T-helper 17 cell (primary cell): ENCODE measurements around the gene BRICD5. TPM values are rescaled to one million over a fixed set of nuclear protein-coding genes. Genes with fewer than 3 reads are reported as not detected.

Experiments
- ATAC-seq: fragments of 150-1000 bp; cut with Tn5 transposase; 2 replicates; pipeline ENCODE4 v1.10.0; 2021; ENCODE audit warnings: mild to moderate bottlenecking, moderate library complexity
- DNase-seq, 3 donors: peaks; one replicate each; pipeline versions ENCODE4 v3.0.0 to v3.0.0-alpha.2; 2020 to 2021
- H3K9me3 ChIP-seq: one replicate; pipeline ENCODE4 v1.7.0; 2013; ENCODE audit warnings: low read length, mild to moderate bottlenecking; ENCODE audit not compliant: control insufficient read depth, poor library complexity, severe bottlenecking
- H3K27ac Mint-ChIP-seq: one replicate; pipeline ENCODE4 v1.8.0; 2022; ENCODE audit warnings: mild to moderate bottlenecking, moderate library complexity, mixed read lengths
- H3K27me3 Mint-ChIP-seq: one replicate; pipeline ENCODE4 v1.8.0; 2022; ENCODE audit warnings: mixed read lengths
- H3K36me3 Mint-ChIP-seq: one replicate; pipeline ENCODE4 v1.8.0; 2022; ENCODE audit warnings: low read depth, mixed read lengths
- H3K4me1 Mint-ChIP-seq: one replicate; pipeline ENCODE4 v1.8.0; 2022; ENCODE audit warnings: mild to moderate bottlenecking, mixed read lengths
- H3K4me3 Mint-ChIP-seq: one replicate; pipeline ENCODE4 v1.8.0; 2022; ENCODE audit warnings: mild to moderate bottlenecking, moderate library complexity, mixed read lengths
- total RNA-seq, 4 donors: library from RNA in 2 of 4; stranded (reverse) in 2 of 4; gene quantifications; one replicate each; pipeline ENCODE4 v1.2.3 and lab custom pipeline; 2022 to 2026

The BRICD5 gene
- total RNA-seq, 2 donors from 2014 or later: 2.6 to 4.0 TPM

- H3K27me3 Mint-ChIP-seq: peaks cover 29% of the 10 kb centered on the region
- ATAC-seq (peak; percentile 55), DNase-seq (peak in 1 of 3 donors; percentile 19)
- H3K27ac Mint-ChIP-seq: no peak within 1 kb of the TSS
- no peaks in the 10 kb centered on the region for H3K36me3 Mint-ChIP-seq
- H3K9me3 ChIP-seq: no peaks in the 10 kb centered on the region
- H3K4me3 Mint-ChIP-seq: peak within 1 kb of the TSS; percentile 65
- H3K4me1 Mint-ChIP-seq: peaks cover 6% of the 10 kb centered on the region
These were observed 14.3 kb downstream of the BRICD5 start, which contains the start of gene CASKIN1 for GRCh38 chr16:2196162-2196980. CASKIN1 (minus strand) TSS chr16:2196605; CDS start chr16:2196432, 173 bp downstream.

GRCh38 chr16:2195322-2196161, 15.1 kb downstream of the BRICD5 start:
- Mint-ChIP-seq H3K27me3 (peaks cover 29% of the 10 kb centered on the region), H3K36me3 (no peaks in the 10 kb centered on the region), H3K27ac (no peak overlapping the region), H3K4me1 (peaks cover 6% of the 10 kb centered on the region), H3K4me3 (peak overlapping the region; percentile 57)
- peak; percentile 34 for ATAC-seq
- no peak for DNase-seq
- H3K9me3 ChIP-seq: no peaks in the 10 kb centered on the region

- DNase-seq: peak in 1 of 3 donors; percentile 23
- H3K36me3 Mint-ChIP-seq: no peaks in the 10 kb centered on the region
- H3K27ac Mint-ChIP-seq: no peak overlapping the region
- peak overlapping the region; percentile 63 for H3K4me3 Mint-ChIP-seq
- H3K9me3 ChIP-seq: no peaks in the 10 kb centered on the region
- H3K4me1 Mint-ChIP-seq: peaks cover 6% of the 10 kb centered on the region
- peaks cover 29% of the 10 kb centered on the region for H3K27me3 Mint-ChIP-seq
- peak; percentile 73 for ATAC-seq
These were observed 15.8 kb downstream of the BRICD5 start for GRCh38 chr16:2194852-2195321.

- Mint-ChIP-seq H3K27ac (no peak overlapping the region), H3K27me3 (peaks cover 29% of the 10 kb centered on the region), H3K36me3 (no peaks in the 10 kb centered on the region), H3K4me1 (peaks cover 6% of the 10 kb centered on the region), H3K4me3 (peak overlapping the region; percentile 63)
- ATAC-seq (no peak), DNase-seq (no peak)
- H3K9me3 ChIP-seq: no peaks in the 10 kb centered on the region
These were observed 16.4 kb downstream of the BRICD5 start for GRCh38 chr16:2194166-2194834.

- H3K27ac Mint-ChIP-seq: no peak overlapping the region
- ATAC-seq (no peak), DNase-seq (no peak)
- H3K4me3 Mint-ChIP-seq: no peak overlapping the region
- H3K4me1 Mint-ChIP-seq: peaks cover 4% of the 10 kb centered on the region
- H3K27me3 Mint-ChIP-seq: peaks cover 10% of the 10 kb centered on the region
- H3K9me3 ChIP-seq: no peaks in the 10 kb centered on the region
- no peaks in the 10 kb centered on the region for H3K36me3 Mint-ChIP-seq
These were observed 19.3 kb downstream of the BRICD5 start for GRCh38 chr16:2191446-2191706.

- H3K27ac Mint-ChIP-seq: no peak overlapping the region
- DNase-seq (no peak), ATAC-seq (no peak)
- no peaks in the 10 kb centered on the region for H3K9me3 ChIP-seq
- H3K36me3 Mint-ChIP-seq: no peaks in the 10 kb centered on the region
- peaks cover 4% of the 10 kb centered on the region for H3K4me1 Mint-ChIP-seq
- no peak overlapping the region for H3K4me3 Mint-ChIP-seq
- peaks cover 10% of the 10 kb centered on the region for H3K27me3 Mint-ChIP-seq
These were observed 19.8 kb downstream of the BRICD5 start for GRCh38 chr16:2190659-2191445.

- Mint-ChIP-seq H3K36me3 (no peaks in the 10 kb centered on the region), H3K4me3 (no peak overlapping the region)
These were observed 20.5 kb downstream of the BRICD5 start for GRCh38 chr16:2190002-2190658.

GRCh38 chr16:2189252-2189893, 21.3 kb downstream of the BRICD5 start:
- no peak overlapping the region for H3K27ac Mint-ChIP-seq

More at GRCh38 chr16:2190002-2190658, 20.5 kb downstream of the BRICD5 start:
- H3K9me3 ChIP-seq: no peaks in the 10 kb centered on the region
- Mint-ChIP-seq H3K4me1 (peaks cover 4% of the 10 kb centered on the region), H3K27ac (no peak overlapping the region), H3K27me3 (peaks cover 7% of the 10 kb centered on the region)
- DNase-seq: no peak
- no peak for ATAC-seq

GRCh38 chr16:2188395-2188794, 22.3 kb downstream of the BRICD5 start:
- H3K9me3 ChIP-seq: no peaks in the 10 kb centered on the region
- Mint-ChIP-seq H3K4me3 (no peak overlapping the region), H3K36me3 (no peaks in the 10 kb centered on the region), H3K4me1 (peaks cover 2% of the 10 kb centered on the region), H3K27me3 (no peaks in the 10 kb centered on the region), H3K27ac (no peak overlapping the region)
- DNase-seq: no peak
- no peak for ATAC-seq

More at GRCh38 chr16:2189252-2189893, 21.3 kb downstream of the BRICD5 start:
- H3K27me3 Mint-ChIP-seq: no peaks in the 10 kb centered on the region
- H3K36me3 Mint-ChIP-seq: no peaks in the 10 kb centered on the region
- H3K4me3 Mint-ChIP-seq: no peak overlapping the region
- peaks cover 1% of the 10 kb centered on the region for H3K4me1 Mint-ChIP-seq
- H3K9me3 ChIP-seq: no peaks in the 10 kb centered on the region
- ATAC-seq (no peak), DNase-seq (no peak)

GRCh38 chr16:2187212-2187611, 23.5 kb downstream of the BRICD5 start:
- Mint-ChIP-seq H3K27ac (no peak overlapping the region), H3K4me3 (no peak overlapping the region), H3K4me1 (peaks cover 4% of the 10 kb centered on the region), H3K36me3 (no peaks in the 10 kb centered on the region), H3K27me3 (no peaks in the 10 kb centered on the region)
- no peaks in the 10 kb centered on the region for H3K9me3 ChIP-seq
- ATAC-seq (no peak), DNase-seq (no peak)

GRCh38 chr16:2186505-2186904, 24.2 kb downstream of the BRICD5 start:
- H3K4me1 Mint-ChIP-seq: peaks cover 5% of the 10 kb centered on the region
- no peak overlapping the region for H3K27ac Mint-ChIP-seq
- ATAC-seq (no peak), DNase-seq (no peak)
- H3K36me3 Mint-ChIP-seq: no peaks in the 10 kb centered on the region
- H3K9me3 ChIP-seq: no peaks in the 10 kb centered on the region
- H3K27me3 Mint-ChIP-seq: no peaks in the 10 kb centered on the region
- H3K4me3 Mint-ChIP-seq: no peak overlapping the region

GRCh38 chr16:2186064-2186463, 24.6 kb downstream of the BRICD5 start:
- ATAC-seq (no peak), DNase-seq (no peak)
- Mint-ChIP-seq H3K4me1 (peaks cover 5% of the 10 kb centered on the region), H3K4me3 (no peak overlapping the region), H3K36me3 (no peaks in the 10 kb centered on the region), H3K27me3 (no peaks in the 10 kb centered on the region), H3K27ac (peak overlapping the region; percentile 39)
- no peaks in the 10 kb centered on the region for H3K9me3 ChIP-seq
